ENCODE measurements around the gene SHC3. TPM values are rescaled to one million over a fixed set of nuclear protein-coding genes. Genes with fewer than 3 reads are reported as not detected.

The SHC3 gene
- total RNA-seq, 1 donor from 2014 or later, result 17.7 TPM

DNA sequence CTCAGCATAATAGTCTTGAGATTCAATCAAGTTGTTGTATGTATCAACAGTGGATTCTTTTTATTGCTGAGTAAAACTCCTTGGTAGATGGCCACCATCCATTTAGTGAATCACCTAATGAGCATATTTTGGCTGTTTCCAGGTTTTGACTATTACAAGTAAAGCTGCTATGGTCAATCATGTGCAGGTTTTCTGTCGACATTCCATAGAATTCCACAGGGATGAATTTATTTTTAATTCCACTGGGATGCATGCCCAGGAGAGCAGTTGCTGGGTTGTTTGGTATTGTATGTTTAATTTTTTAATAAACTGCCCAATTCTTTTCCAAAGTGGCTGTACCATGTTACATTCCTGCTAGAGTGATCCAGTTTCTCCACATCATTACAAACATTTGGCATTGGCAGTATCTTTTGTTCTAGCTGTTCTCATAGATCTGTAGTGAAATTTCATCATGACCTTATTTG lies 197.8 kb downstream of the SHC3 start:
- no peak overlapping the region for H3K4me3 Mint-ChIP-seq
- H3K4me1 Mint-ChIP-seq, result no peaks in the 10 kb centered on the region
- TF ChIP-seq, protein P1, sequence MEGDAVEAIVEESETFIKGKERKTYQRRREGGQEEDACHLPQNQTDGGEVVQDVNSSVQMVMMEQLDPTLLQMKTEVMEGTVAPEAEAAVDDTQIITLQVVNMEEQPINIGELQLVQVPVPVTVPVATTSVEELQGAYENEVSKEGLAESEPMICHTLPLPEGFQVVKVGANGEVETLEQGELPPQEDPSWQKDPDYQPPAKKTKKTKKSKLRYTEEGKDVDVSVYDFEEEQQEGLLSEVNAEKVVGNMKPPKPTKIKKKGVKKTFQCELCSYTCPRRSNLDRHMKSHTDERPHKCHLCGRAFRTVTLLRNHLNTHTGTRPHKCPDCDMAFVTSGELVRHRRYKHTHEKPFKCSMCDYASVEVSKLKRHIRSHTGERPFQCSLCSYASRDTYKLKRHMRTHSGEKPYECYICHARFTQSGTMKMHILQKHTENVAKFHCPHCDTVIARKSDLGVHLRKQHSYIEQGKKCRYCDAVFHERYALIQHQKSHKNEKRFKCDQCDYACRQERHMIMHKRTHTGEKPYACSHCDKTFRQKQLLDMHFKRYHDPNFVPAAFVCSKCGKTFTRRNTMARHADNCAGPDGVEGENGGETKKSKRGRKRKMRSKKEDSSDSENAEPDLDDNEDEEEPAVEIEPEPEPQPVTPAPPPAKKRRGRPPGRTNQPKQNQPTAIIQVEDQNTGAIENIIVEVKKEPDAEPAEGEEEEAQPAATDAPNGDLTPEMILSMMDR (conservative IDR thresholded peaks at IDR 0.05), result no peak
- H3K27ac Mint-ChIP-seq (ENCODE audit: unreplicated experiment), result no peak overlapping the region
- peaks cover 10% of the 10 kb centered on the region for H3K9me3 Mint-ChIP-seq
- no peak for DNase-seq (ENCODE audit: low read depth, low spot score)
- peaks cover 3% of the 10 kb centered on the region for H3K36me3 Mint-ChIP-seq (ENCODE audit: low read depth)
- H3K27me3 Mint-ChIP-seq (ENCODE audit: low read depth), result peaks cover 33% of the 10 kb centered on the region

- no peak for DNase-seq (ENCODE audit: low read depth, low spot score)
- no peak overlapping the region for H3K27ac Mint-ChIP-seq (ENCODE audit: unreplicated experiment)
- H3K9me3 Mint-ChIP-seq, result peaks cover 10% of the 10 kb centered on the region
- H3K36me3 Mint-ChIP-seq (ENCODE audit: low read depth), result peaks cover 3% of the 10 kb centered on the region
- no peaks in the 10 kb centered on the region for H3K4me1 Mint-ChIP-seq
- TF ChIP-seq, protein P1 (conservative IDR thresholded peaks at IDR 0.05), result no peak
- H3K27me3 Mint-ChIP-seq (ENCODE audit: low read depth), result peaks cover 23% of the 10 kb centered on the region
- H3K4me3 Mint-ChIP-seq, result no peak overlapping the region
These were observed 198.8 kb downstream of the SHC3 start for GRCh38 chr9:88979791-88980190.

- Mint-ChIP-seq H3K4me1 (no peaks in the 10 kb centered on the region), H3K36me3 (ENCODE audit: low read depth) (peaks cover 3% of the 10 kb centered on the region), H3K27me3 (ENCODE audit: low read depth) (peaks cover 16% of the 10 kb centered on the region), H3K27ac (ENCODE audit: unreplicated experiment) (no peak overlapping the region), H3K9me3 (peaks cover 10% of the 10 kb centered on the region), H3K4me3 (no peak overlapping the region)
- DNase-seq (ENCODE audit: low read depth, low spot score), result no peak
- TF ChIP-seq, protein P1 (conservative IDR thresholded peaks at IDR 0.05), result no peak
These were observed 199.6 kb downstream of the SHC3 start for GRCh38 chr9:88979021-88979420.

- H3K27me3 Mint-ChIP-seq (ENCODE audit: low read depth), result peaks cover 10% of the 10 kb centered on the region
- TF ChIP-seq, protein P1 (conservative IDR thresholded peaks at IDR 0.05), result no peak
- no peaks in the 10 kb centered on the region for H3K4me1 Mint-ChIP-seq
- no peak for DNase-seq (ENCODE audit: low read depth, low spot score)
- no peak overlapping the region for H3K27ac Mint-ChIP-seq (ENCODE audit: unreplicated experiment)
- H3K36me3 Mint-ChIP-seq (ENCODE audit: low read depth), result no peaks in the 10 kb centered on the region
- peaks cover 10% of the 10 kb centered on the region for H3K9me3 Mint-ChIP-seq
- H3K4me3 Mint-ChIP-seq, result no peak overlapping the region
These were observed 200.6 kb downstream of the SHC3 start for GRCh38 chr9:88978034-88978433.

DNA sequence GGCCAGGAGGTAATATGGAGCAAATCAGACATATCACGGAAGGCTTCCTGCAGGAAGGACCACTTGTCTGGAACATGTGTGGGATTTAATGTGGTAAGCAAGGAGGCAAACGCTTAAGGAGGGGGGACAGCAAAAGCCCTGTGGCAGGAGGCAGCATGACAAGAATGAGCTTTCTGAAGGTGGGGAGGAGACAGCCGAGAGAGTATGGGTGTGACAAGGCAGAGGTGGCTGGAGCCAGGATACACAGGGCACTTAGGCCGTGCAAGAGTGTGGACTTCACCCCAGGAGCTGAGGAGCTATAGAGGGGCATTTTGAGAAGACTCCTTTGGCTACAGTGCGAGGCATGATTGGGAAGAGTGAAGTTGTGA lies 201.7 kb downstream of the SHC3 start:
- H3K9me3 Mint-ChIP-seq, result peaks cover 8% of the 10 kb centered on the region

More for the DNA sequence above, 201.7 kb downstream of the SHC3 start:
- no peak overlapping the region for H3K27ac Mint-ChIP-seq (ENCODE audit: unreplicated experiment)
- TF ChIP-seq, protein P1 (conservative IDR thresholded peaks at IDR 0.05), result no peak
- H3K4me1 Mint-ChIP-seq, result no peaks in the 10 kb centered on the region
- peaks cover 14% of the 10 kb centered on the region for H3K27me3 Mint-ChIP-seq (ENCODE audit: low read depth)
- no peaks in the 10 kb centered on the region for H3K36me3 Mint-ChIP-seq (ENCODE audit: low read depth)
- DNase-seq (ENCODE audit: low read depth, low spot score), result no peak
- H3K4me3 Mint-ChIP-seq, result no peak overlapping the region

Data from neural crest cell (in vitro differentiated cells).